ENCODE measurements around the gene UNC5C.

- TF ChIP-seq CTCF (IDR thresholded peaks at IDR 0.05) (no peak), POLR2A (IDR thresholded peaks at IDR 0.05) (no peak)
These were observed 328.3 kb downstream of the UNC5C start for GRCh38 chr4:95220205-95221175.
